AG04450 (cell line): Measurements from ENCODE around the gene ST6GALNAC2. TPM values are rescaled to one million over a fixed set of nuclear protein-coding genes. Genes with fewer than 3 reads are reported as not detected.
"Not testable (repeated sequence)": the region's sequence is repeated elsewhere in the genome, so short reads cannot be mapped to it uniquely, and the experiment has no call there.

Experiments used
- CTCF ChIA-PET: fragments of 300-600, 350-600 bp; formaldehyde crosslinking; extraction: SDS; loops from one replicate; lab custom pipeline; 2022; ENCODE audit warnings: antibody characterized with exemption, inconsistent platforms; lab: Charles Lee
- POLR2A ChIA-PET: fragments of 350-600 bp; formaldehyde crosslinking; extraction: SDS; loops from one replicate; lab custom pipeline; 2021; ENCODE audit warnings: antibody characterized with exemption, inconsistent platforms; lab: Yijun Ruan, JAX
- DNase-seq: peaks from one replicate; pipeline ENCODE4 v3.0.0-alpha.2; 2011; ENCODE audit warnings: low read depth, low spot score
- H3K27ac ChIP-seq: one replicate; pipeline ENCODE4 v1.5.1; 2012; ENCODE audit warnings: low read depth, low read length, control low read depth
- H3K27me3 ChIP-seq: one replicate; pipeline ENCODE4 v1.6.0; 2012; ENCODE audit warnings: low read length; ENCODE audit not compliant: control insufficient read depth, insufficient read depth
- H3K4me3 ChIP-seq: 2 replicates; pipeline ENCODE4 v1.5.1; 2011; ENCODE audit warnings: mild to moderate bottlenecking, low read depth, low read length, control low read depth
- H3K9me3 ChIP-seq: 2 replicates; pipeline ENCODE4 v1.5.1; 2012; ENCODE audit warnings: low read length; ENCODE audit not compliant: control insufficient read depth, insufficient read depth
- CTCF ChIP-seq: IDR thresholded peaks from 2 replicates; pipeline ENCODE4 v1.5.1; 2011; ENCODE audit warnings: low read depth, low read length, control low read depth, inconsistent platforms
- polyA plus RNA-seq: library from polyadenylated mRNA; depleted of rRNA; stranded (reverse); fragments of >200 nt; gene quantifications from 2 replicates; pipeline ENCODE4 v1.2.3, GENCODE V29; 2011

ST6GALNAC2 gene
- polyA plus RNA-seq, 1 experiment: 0.36 TPM

- H3K27me3 ChIP-seq: no peaks in the 10 kb centered on the region
- ChIA-PET CTCF (interaction anchor here (0.6 to 2.4 kb wide), 7 partner anchors 11 to 159 kb away, joined by 3 to 7 read pairs (median 3); no protein-coding TSS in a partner anchor), POLR2A (interaction anchor here (0.7 to 2.7 kb wide), 9 partner anchors 11 to 191 kb away, joined by 3 to 14 read pairs (median 6); partner anchors contain the start of genes PRCD and ST6GALNAC2)
- no peak overlapping the region for H3K4me3 ChIP-seq
- H3K27ac ChIP-seq: peak overlapping the region; percentile 97
- H3K9me3 ChIP-seq: no peaks in the 10 kb centered on the region; the same call in 1 of the 2 replicates
- no peak for TF ChIP-seq CTCF
- DNase-seq: no peak
These were observed 56.2 kb downstream of the ST6GALNAC2 start for GRCh38 chr17:76529224-76530094.

DNA sequence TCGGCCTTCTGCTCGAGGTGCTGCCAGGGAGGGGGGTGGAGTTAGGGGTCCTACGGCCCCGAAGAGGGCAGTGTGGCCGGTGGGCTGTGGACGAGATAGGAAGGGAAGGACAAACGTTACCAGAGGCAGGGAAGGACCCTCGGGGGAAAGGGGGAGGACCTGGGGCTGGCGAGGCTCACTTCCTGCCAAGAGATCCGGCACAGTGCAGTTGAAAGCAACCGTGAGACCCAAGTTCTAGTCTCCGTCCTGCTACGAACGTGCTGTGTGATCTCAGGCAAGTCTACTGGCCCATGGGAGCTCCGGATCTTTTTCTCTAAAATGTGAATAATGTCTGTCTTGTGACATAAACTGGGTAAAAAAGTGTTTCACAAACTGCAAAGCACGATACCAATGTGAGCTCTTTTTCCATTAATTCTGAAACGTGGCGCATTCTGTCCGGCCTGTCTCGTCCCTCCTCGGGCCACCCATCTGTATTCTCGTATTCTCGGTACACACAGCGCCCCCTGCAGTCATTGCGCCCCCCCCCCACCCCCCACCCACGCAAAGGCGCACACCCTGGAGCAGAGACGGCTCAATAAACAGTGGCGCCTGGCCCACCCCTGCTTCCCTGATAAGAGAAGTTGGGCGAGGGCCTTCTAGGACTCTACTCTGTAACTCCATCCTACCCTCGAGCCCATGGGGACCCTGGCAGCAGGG lies 57.0 kb downstream of the ST6GALNAC2 start:
- DNase-seq: no peak
- Histone ChIP-seq H3K27me3 (no peaks in the 10 kb centered on the region), H3K4me3 (no peak overlapping the region), H3K27ac (peak overlapping the region; percentile 97), H3K9me3 (no peaks in the 10 kb centered on the region; the same call in 1 of the 2 replicates)
- ChIA-PET CTCF (interaction anchor here (0.6 to 2.4 kb wide), 10 partner anchors 12 to 1203 kb away, joined by 3 to 7 read pairs (median 3); no protein-coding TSS in a partner anchor), POLR2A (interaction anchor here (0.6 to 2.7 kb wide), 9 partner anchors 12 to 196 kb away, joined by 3 to 14 read pairs (median 6); partner anchors contain the start of genes PRCD and ST6GALNAC2)
- 0 out of 2 replicates have a peak, but pooled peaks have one; percentile 9 for TF ChIP-seq CTCF

GRCh38 chr17:76528156-76528527 lies 57.5 kb downstream of the ST6GALNAC2 start:
- H3K27ac ChIP-seq: peak overlapping the region; percentile 97
- no peak overlapping the region for H3K4me3 ChIP-seq
- CTCF ChIA-PET: interaction anchor here (0.6 to 2.4 kb wide), 9 partner anchors 13 to 1203 kb away, joined by 3 to 7 read pairs (median 3); no protein-coding TSS in a partner anchor
- POLR2A ChIA-PET: interaction anchor here (0.6 to 2.7 kb wide), 3 partner anchors 19 to 197 kb away, joined by 3 to 12 read pairs (median 3); no protein-coding TSS in a partner anchor
- H3K27me3 ChIP-seq: no peaks in the 10 kb centered on the region
- H3K9me3 ChIP-seq: no peaks in the 10 kb centered on the region; the same call in 1 of the 2 replicates
- TF ChIP-seq CTCF: no peak
- DNase-seq: no peak

- Histone ChIP-seq H3K27me3 (no peaks in the 10 kb centered on the region), H3K9me3 (no peaks in the 10 kb centered on the region; the same call in 1 of the 2 replicates), H3K4me3 (no peak overlapping the region), H3K27ac (peak overlapping the region; percentile 97)
- TF ChIP-seq CTCF: peak; percentile 13; the same call in 1 of the 2 replicates
- DNase-seq: no peak
- CTCF ChIA-PET: interaction anchor here (0.9 to 2.4 kb wide), 3 partner anchors 19 to 154 kb away, joined by 3 to 7 read pairs (median 3); no protein-coding TSS in a partner anchor
- POLR2A ChIA-PET: interaction anchor here (1.0 to 2.7 kb wide), 2 partner anchors 19 to 30 kb away, joined by 3 to 12 read pairs; no protein-coding TSS in a partner anchor
These were observed 58.1 kb downstream of the ST6GALNAC2 start for GRCh38 chr17:76527430-76528111.

DNA sequence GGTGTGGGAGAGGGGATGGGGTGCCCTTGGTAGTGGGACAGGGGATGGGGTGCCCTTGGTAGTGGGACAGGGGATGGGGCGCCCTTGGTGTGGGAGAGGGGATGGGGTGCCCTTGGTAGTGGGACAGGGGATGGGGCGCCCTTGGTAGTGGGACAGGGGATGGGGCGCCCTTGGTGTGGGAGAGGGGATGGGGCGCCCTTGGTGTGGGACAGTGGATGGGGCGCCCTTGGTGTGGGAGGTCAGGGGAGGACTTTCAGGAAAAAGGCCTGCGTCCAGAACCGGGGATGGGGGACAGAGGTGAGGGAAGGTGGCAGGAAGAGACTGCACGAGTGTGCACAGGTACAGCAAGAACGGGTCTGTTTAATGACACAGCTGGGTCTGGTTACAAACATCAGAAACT lies 58.6 kb downstream of the ST6GALNAC2 start:
- ChIA-PET CTCF (interaction anchor here (0.9 to 2.4 kb wide), 2 partner anchors 97 to 155 kb away, joined by 3 to 7 read pairs; no protein-coding TSS in a partner anchor), POLR2A (interaction anchor here (1.0 kb wide), 1 partner anchor 20 kb away, joined by 3 read pairs; no protein-coding TSS in a partner anchor)

GRCh38 chr17:76525513-76525833 lies 60.2 kb downstream of the ST6GALNAC2 start:
- ChIA-PET POLR2A (interaction anchor here (1.0 to 1.4 kb wide), 3 partner anchors 10 to 32 kb away, joined by 4 to 8 read pairs (median 8); no protein-coding TSS in a partner anchor), CTCF (interaction anchor here (3.6 kb wide), 1 partner anchor 20 kb away, joined by 41 read pairs; no protein-coding TSS in a partner anchor)
- H3K9me3 ChIP-seq, H3K4me3 ChIP-seq, H3K27ac ChIP-seq, H3K27me3 ChIP-seq, DNase-seq: not testable (repeated sequence)

More for the DNA sequence above, 58.6 kb downstream of the ST6GALNAC2 start:
- H3K27me3 ChIP-seq, DNase-seq, H3K4me3 ChIP-seq, H3K27ac ChIP-seq, H3K9me3 ChIP-seq: not testable (repeated sequence)
